ENCODE results near the gene DNM3.

DNM3 gene

GRCh38 chr1:172252321-172252720, 411.0 kb downstream of the DNM3 start:
- no peak for TF ChIP-seq CTCF (IDR thresholded peaks at IDR 0.05; ENCODE audit: poor library complexity, severe bottlenecking)

GRCh38 chr1:172252958-172253357, 411.7 kb downstream of the DNM3 start:
- Histone ChIP-seq H3K27me3 (ENCODE audit: insufficient read depth, poor library complexity, severe bottlenecking) (no peaks in the 10 kb centered on the region), H3K27ac (ENCODE audit: poor library complexity, severe bottlenecking) (no peak overlapping the region), H3K36me3 (ENCODE audit: low read depth) (peaks cover 5% of the 10 kb centered on the region; the same call in 1 of the 2 replicates), H3K9me3 (ENCODE audit: severe bottlenecking) (no peaks in the 10 kb centered on the region), H3K4me3 (ENCODE audit: severe bottlenecking) (no peak overlapping the region), H3K4me1 (ENCODE audit: insufficient read depth, poor library complexity, severe bottlenecking) (peaks cover 21% of the 10 kb centered on the region)
- no peak for TF ChIP-seq CTCF (IDR thresholded peaks at IDR 0.05; ENCODE audit: poor library complexity, severe bottlenecking)
- no peak for ATAC-seq (ENCODE audit: low read depth)
- DNase-seq (ENCODE audit: low spot score), result no peak

More at GRCh38 chr1:172252321-172252720, 411.0 kb downstream of the DNM3 start:
- Histone ChIP-seq H3K36me3 (ENCODE audit: low read depth) (peaks cover 5% of the 10 kb centered on the region; the same call in 1 of the 2 replicates), H3K4me1 (ENCODE audit: insufficient read depth, poor library complexity, severe bottlenecking) (peaks cover 21% of the 10 kb centered on the region), H3K27me3 (ENCODE audit: insufficient read depth, poor library complexity, severe bottlenecking) (no peaks in the 10 kb centered on the region), H3K9me3 (ENCODE audit: severe bottlenecking) (no peaks in the 10 kb centered on the region), H3K27ac (ENCODE audit: poor library complexity, severe bottlenecking) (no peak overlapping the region), H3K4me3 (ENCODE audit: severe bottlenecking) (no peak overlapping the region)
- DNase-seq (ENCODE audit: low spot score), result no peak
- ATAC-seq (ENCODE audit: low read depth), result no peak

GRCh38 chr1:172254521-172255222, 413.4 kb downstream of the DNM3 start:
- no peak for TF ChIP-seq CTCF (IDR thresholded peaks at IDR 0.05; ENCODE audit: poor library complexity, severe bottlenecking)
- peak overlapping the region; percentile 92 for H3K27ac ChIP-seq (ENCODE audit: poor library complexity, severe bottlenecking)
- DNase-seq (ENCODE audit: low spot score) (no peak), ATAC-seq (ENCODE audit: low read depth) (peak; percentile 97)
- H3K9me3 ChIP-seq (ENCODE audit: severe bottlenecking), result no peaks in the 10 kb centered on the region
- no peak overlapping the region for H3K4me3 ChIP-seq (ENCODE audit: severe bottlenecking)
- peaks cover 5% of the 10 kb centered on the region; the same call in 1 of the 2 replicates for H3K36me3 ChIP-seq (ENCODE audit: low read depth)
- no peaks in the 10 kb centered on the region for H3K27me3 ChIP-seq (ENCODE audit: insufficient read depth, poor library complexity, severe bottlenecking)
- peaks cover 21% of the 10 kb centered on the region for H3K4me1 ChIP-seq (ENCODE audit: insufficient read depth, poor library complexity, severe bottlenecking)

GRCh38 chr1:172255223-172255560, 413.9 kb downstream of the DNM3 start:
- no peak for TF ChIP-seq CTCF (IDR thresholded peaks at IDR 0.05; ENCODE audit: poor library complexity, severe bottlenecking)
- DNase-seq (ENCODE audit: low spot score) (no peak), ATAC-seq (ENCODE audit: low read depth) (peak; percentile 85)
- Histone ChIP-seq H3K4me3 (ENCODE audit: severe bottlenecking) (no peak overlapping the region), H3K27ac (ENCODE audit: poor library complexity, severe bottlenecking) (peak overlapping the region; percentile 92), H3K4me1 (ENCODE audit: insufficient read depth, poor library complexity, severe bottlenecking) (peaks cover 21% of the 10 kb centered on the region), H3K36me3 (ENCODE audit: low read depth) (peaks cover 5% of the 10 kb centered on the region; the same call in 1 of the 2 replicates), H3K9me3 (ENCODE audit: severe bottlenecking) (no peaks in the 10 kb centered on the region), H3K27me3 (ENCODE audit: insufficient read depth, poor library complexity, severe bottlenecking) (no peaks in the 10 kb centered on the region)

- no peak overlapping the region for H3K4me3 ChIP-seq (ENCODE audit: severe bottlenecking)
- no peaks in the 10 kb centered on the region for H3K27me3 ChIP-seq (ENCODE audit: insufficient read depth, poor library complexity, severe bottlenecking)
- DNase-seq (ENCODE audit: low spot score), result no peak
- H3K9me3 ChIP-seq (ENCODE audit: severe bottlenecking), result no peaks in the 10 kb centered on the region
- no peaks in the 10 kb centered on the region for H3K36me3 ChIP-seq (ENCODE audit: low read depth)
- no peak overlapping the region for H3K27ac ChIP-seq (ENCODE audit: poor library complexity, severe bottlenecking)
- TF ChIP-seq CTCF (IDR thresholded peaks at IDR 0.05; ENCODE audit: poor library complexity, severe bottlenecking), result no peak
- no peaks in the 10 kb centered on the region for H3K4me1 ChIP-seq (ENCODE audit: insufficient read depth, poor library complexity, severe bottlenecking)
- ATAC-seq (ENCODE audit: low read depth), result no peak
Measured at GRCh38 chr1:172265905-172266304, 424.6 kb downstream of the DNM3 start.
